Stimulated activated CD8-positive, alpha-beta memory T cell treated with anti-CD3 and anti-CD28 coated beads, Interleukin-7, amount 100 ng/mL, for 1 hour (primary cell): ENCODE results near the gene WNT9A.

Experiments
- DNase-seq, 2 donors: peaks; one replicate each; pipeline ENCODE4 v3.0.0-alpha.2; 2020; ENCODE audit warnings: low read depth in 2 of 2

Gene WNT9A

DNA sequence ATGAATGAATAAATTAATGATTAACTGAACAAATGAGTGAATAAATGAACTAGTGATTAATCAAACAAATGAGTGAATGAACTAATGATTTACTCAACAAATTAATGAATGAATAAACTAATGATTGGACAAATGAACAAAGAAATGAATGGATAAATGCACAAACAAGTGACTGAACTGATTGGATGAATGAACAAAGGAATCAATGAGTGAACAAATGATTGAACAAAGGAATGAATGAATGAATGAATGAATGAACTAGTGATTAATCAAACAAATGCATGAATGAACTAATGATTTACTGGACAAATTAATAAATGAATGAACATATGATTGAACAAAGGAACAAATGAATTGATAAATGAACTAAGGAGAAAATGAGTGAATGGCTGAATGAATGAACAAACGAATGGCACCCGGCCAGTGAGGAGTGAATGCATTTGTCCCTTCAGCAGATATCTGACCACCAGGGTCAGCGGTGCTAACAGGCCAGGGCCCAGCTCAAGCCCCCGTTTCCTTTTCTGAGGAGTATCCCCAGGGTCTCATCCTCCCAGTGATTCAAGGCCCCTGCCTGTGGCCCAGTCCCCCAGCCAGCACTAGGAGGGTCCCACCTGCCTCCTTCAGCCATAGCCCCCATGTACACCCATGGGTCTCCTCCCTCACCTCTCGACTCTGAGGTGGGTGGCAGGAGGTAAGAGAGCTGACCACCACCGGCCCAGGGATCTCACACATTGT lies 49.9 kb downstream of the WNT9A start:
- DNase-seq, result no peak

DNA sequence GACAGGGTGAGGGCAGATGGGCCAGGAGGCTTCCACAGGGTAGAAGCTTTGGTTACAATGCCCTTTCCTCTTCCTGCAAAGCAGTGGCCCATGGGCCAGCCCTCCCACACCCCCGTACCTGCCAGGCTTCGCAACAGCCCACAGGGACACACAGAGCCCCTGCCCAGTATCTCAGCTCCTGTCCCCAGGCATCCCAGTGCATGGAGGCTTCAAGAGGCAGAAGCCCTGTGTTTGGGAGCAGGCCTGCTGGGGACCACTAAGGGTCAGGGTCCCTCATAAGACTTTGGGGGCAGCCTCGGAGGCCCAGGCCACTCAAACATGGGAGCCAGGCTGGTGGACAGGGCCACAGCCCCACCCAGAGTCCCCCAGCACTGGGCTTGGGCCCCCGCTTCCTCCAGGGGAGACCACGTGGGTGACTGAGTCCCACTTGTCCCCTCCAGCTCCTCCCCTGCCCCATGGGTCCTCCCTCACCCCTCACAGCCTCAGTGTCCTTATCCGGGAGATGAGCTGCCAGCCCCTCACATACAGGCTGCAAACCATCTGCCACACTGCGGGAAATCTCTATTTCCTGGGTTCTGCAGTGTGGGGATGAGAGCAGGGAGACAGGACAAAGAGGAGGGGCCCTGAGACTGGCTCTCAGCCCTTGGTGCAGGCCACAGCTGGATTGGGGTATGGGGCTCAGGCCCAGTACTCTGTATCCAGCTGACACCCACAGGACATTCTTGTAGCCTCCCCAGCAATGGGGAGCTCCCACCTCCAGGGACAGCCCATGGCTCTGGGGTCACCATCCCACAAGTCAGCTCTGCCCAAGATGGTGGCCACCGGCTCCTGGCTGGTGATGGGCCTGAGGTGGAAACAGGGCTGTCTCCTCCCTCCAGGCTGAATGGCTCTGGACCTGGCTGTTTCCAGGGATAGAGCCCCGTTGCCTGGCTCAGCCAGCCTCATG lies 50.7 kb downstream of the WNT9A start:
- no peak for DNase-seq

DNA sequence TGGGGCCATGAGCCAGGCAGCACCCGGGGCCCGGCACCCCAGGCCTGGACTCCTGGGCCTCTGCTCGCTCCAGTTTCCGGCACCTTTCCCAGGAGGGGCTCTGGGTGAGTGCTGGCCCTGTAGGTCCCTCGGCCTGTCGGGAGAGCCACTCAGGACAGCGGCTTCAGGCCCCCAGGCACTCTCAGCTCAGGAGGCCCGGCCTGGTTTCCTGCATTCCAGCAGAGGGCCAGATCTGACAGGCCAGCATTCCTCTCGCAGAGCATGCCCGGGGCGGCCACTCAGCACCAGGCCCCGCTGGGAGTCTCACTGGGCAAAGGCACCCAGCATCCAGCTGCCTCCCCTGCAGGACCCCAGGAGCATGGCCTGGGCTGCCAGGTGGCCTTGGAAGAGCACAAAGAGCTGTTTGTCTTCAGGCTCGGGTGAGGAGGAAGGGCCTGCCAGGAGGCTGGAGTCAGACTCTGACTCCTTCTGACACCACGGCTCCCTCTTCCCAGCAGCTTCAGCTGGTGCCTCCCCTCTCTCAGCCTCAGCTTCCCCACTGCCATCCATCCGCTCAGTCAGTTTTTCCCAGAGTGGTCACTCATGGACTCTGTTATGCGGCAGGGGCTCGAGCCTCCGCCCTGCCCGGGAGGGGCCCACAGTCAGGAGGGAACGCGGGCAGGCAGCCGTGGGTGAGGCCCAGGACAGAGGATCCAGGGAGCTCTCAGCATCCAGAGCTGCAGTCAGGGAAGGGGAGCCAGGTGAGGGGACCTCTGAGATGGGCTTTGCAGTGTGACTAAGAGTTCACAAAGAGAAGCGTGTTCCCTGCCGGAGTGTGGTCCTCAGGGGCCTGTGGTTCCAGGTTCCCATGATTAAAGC lies 51.7 kb downstream of the WNT9A start:
- no peak for DNase-seq

DNA sequence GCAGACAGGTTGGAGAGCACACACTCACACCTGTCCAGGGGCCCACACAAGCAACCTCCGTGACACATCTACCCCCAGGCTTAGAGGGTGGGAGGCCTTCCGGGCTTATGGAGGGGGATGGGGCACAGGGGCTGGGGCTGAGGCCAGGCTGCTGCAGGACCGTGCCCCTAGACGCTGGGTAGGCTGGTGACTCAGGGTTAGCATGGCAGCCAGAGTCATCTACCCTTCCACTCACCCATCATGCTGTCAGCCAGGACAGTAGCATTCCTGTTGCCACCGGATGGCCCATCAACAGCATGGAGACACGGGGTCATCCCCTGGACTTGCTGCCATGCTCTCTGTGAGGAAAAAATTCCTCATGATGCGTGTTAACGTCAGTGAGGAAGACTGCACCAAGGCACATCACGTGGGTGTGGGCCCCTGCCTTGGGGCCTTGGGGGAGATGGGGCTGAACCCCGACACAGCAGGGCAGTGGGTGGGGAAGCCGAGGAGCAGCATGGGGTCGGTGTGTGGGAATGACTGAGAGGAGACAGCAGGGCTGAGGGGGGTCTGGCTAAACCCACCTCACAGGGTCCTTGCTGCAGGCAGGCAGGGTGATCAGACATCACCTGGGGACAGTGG lies 52.8 kb downstream of the WNT9A start:
- DNase-seq, result no peak

DNA sequence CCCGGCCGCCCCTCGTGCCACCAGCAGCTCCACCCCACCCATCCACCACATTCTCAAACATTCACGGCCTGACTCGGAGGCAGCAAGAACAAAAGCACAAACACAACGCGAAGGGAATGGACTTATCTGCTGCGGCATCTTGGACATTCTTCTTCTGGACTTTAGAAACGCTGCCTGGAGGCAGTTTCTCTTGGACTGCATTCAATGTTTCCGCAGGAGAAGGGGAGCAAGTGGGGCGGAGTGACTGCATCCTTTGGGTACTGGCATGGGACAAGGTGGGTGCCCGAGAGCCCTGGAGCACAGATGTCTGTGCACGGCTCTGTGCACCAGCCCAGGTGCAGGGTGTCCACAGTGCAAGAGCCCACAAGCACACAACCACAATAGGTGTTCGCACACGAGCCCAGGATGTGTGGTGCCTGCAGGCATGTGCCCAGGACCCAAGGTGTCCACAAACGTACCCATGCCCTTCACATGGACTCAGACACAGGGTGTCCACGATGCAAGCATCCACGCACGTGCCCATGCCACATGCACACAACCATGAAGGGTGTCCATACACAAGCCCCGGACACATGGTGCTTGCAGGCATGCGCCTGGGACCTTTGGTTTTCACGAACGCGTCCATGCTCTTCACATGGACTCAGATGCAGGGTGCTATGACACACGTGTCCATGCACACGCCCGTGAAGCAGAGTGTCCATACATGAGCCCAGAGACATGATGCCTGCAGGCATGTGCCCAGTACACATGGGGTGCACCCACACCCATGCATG lies 53.6 kb downstream of the WNT9A start:
- DNase-seq, result no peak

DNA sequence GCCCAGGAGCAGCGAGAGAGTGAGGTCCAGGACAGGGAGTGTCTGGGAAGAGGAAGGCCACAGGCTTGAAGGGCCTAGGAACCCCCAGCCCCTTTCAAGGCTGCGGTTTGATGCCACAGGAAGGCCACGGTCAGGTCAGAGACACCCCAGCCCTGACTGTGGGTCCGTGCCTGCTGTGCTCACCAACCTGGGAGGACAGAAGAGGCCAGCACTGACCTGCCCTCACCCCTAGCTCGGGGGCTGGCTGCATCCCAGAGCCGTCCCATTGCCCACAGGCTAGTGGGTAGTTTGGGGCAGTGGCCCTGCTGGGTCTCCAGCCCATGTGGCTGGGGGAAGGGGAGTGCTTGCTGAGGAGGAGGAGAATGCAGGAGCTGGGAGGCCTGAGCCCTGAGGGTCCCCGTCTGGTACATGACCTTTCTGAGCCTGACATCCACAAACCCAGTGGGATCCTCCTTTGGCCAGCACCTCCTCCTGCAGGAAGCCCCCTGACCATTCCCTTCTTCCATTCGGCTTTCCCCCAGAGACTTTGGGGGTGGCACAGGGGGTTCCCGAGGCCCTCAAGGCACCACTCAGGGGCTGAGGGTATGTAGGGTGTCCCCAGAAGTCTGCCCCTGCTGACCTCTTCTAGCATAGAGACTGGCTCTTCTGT lies 54.3 kb downstream of the WNT9A start:
- DNase-seq, result no peak

DNA sequence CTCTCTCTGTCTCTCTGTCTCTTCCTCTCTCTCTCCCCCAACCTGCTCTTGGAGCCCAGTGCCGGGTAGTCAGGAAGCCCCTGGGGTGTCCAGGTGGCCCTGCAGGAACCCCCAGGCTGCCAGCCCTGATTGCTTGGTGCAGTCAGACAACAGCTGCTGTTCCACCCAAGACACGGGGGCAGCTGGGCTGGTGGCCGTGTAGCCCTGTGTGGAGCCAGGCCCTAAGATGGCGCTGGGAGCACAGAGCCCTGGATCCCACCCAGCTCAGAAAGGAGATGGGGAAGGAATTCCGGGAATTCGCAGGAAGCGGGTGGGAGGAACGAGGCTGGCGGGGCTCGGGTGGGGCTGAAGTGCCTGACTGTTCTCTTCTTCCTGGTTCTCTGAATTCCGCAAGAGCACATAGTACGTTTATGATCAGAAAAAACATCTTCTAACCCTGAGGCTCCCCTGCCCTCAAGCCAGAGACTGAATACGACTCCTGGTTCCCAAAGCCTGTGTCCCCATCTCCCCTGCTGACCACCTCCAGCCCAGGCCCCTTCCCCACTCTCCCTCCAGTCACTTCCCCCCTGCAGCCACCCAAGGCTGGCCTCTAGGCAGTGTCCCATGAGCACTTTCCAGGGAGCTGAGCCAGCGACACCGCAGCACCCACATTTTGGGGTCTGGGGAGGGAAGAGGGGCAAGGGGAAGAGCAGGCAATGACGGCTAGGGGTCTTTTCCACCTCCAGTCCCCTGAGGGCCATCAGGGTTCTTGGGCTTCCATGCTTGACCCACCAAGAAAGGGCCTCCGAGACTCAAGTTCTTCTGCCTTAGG lies 55.0 kb downstream of the WNT9A start:
- no peak for DNase-seq

DNA sequence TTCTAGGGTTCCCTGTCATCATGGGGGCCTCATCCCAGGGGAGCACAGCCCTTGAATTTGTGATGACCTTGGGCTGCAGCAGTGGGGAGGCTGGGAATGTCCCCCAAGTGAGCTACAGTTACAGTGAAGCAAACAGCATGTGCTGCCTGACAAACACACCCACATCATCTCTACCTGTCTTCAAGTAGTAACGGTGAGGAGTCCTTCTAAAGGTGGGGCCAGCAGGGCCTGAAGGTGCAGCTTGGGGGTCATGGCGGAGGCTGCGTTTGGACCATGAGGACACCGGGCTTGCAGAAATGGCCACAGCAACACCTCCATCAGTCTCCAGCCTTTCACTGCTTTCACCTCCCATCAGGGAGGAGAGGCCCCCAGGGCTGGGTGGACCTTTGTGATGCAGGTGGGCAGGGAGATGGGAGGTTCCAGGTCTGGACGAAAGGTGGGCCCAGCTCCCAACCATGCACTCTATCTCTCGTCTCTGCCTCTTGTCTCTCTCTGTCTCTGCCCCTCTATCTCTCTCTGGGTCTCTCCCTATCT lies 55.7 kb downstream of the WNT9A start:
- no peak for DNase-seq

DNA sequence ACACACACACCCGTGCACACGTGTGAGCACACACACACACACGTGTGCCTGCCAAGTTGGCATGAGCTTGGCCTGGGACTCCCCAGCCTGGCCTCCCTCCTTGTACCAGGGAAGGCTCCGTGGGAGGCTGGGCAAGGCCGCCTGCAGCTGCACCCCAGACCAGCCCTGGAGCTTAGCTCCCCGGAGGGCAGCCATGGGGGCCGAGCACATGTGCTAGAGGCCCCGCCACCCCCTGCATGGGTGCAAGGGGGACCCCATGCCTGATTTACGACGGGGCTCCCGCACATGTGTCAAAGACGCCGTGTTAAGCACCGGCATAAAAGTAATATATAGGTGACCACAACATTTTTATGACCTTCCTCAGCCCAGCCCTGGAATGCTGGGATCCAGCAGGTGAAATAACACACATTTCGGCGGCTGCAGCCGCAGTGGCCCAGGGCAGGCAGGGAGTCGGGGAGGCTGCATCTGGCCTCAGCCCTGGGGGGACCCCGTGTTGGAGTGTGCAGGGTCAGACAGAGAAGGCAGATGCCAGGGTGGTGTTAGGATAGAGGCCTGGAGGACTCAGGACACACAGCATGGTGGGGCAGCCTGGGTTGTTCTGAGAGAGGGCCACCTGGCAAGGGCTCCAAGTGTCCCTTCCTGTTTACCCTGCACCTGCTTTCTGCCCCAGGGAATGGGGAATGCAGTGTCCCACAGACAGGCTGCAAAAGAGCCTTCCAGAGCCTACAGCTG lies 56.3 kb downstream of the WNT9A start:
- no peak for DNase-seq

DNA sequence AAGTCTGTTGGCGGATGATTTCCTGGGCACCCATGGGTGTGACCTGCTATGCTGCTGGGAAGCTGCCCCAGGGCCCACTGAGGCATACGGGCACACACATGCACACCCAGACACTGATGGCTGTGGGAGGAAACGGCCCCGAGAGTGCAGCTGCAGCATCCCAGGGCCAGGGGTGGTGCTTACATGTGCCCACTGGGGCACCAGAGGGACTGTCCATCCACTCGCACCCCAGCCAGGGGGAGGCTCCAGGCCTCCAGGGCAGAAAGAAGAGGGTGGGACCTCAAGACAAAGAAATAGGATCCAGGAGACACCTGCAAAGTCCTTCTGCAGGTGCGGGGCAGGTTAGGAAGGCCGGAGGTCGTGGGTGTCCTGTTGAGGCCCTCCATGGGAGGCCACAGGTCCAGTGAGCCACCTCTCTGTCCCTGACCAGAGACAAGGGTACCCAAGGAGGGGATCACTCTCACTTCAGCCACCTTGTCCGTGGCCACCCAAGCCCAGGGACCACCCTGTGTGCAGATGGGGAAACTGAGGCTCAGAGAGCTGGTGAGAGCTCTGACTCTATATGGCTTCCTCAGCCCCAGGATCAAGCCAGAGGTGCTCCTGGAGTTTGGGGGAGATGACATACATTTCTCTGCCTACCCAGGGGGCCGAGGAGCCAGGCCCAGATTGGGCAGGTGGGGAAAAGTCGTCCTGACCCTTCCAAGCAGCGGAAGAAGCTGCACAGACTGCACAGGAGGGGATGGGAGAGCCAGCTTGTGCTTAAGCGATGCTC lies 57.1 kb downstream of the WNT9A start:
- no peak for DNase-seq

DNA sequence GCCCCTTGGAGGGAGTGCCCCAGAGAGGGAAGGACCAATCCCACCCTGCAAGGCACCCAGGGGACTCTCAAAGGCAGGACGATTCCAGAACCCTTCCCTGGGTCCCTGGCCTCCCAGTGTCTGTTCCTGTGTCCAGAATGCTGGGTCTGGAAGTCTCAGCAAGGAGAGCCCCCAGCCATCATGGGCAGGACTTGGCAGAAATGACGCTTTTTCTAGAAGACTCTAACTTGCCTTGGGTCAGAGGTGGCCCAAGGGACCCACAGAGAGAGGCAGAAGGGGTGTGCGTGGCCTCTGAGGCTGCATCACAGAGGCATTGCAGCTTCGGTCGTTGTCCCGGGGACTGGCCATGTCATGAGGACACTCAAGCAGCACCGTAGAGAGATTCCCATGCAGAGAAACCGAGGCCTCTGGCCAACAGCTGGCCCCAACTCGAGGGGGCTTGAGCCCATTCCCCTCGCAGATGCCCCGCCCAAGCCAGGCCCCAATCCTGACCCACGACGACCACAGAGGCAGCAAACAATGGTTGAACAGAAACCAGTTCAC lies 57.8 kb downstream of the WNT9A start:
- no peak for DNase-seq

DNA sequence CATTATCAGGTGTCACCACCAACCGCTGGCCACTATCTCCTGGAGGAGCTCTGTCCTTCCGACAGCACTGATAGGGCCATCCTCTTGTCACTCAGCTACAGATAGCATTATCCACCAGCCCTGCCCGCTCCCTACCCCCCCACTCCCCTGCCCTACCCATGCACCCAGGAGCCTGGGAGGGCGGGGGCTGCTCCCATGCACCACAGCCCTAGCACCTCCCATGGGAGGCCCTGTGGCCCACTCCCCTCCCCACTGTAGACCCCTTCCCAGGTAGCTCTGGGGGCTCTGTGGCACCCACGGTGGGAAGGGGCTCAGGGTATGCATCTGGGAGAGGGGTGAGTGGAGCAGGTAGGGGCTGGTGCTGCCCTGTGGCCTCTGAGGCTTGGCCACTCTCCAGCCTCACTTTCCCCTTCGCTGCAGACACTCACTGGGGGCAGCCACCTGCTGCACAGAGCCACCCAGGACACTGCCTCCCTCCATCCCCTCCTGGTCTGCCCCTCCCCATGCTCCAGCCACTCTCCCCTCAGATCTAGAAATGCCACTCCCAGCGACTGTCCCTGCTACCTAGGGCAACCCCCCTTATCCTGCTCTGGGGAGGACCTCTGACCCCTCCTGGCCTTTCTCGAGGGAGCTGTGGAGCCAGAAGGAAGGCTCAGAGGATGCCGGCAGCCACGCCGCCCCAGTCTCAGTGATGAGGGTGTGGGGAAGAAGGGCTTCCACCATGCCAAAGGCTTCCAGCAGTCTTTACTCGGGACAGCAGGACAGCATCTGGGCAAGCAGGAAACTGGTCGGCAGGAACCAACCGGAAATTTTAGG lies 58.5 kb downstream of the WNT9A start:
- DNase-seq, result no peak

DNA sequence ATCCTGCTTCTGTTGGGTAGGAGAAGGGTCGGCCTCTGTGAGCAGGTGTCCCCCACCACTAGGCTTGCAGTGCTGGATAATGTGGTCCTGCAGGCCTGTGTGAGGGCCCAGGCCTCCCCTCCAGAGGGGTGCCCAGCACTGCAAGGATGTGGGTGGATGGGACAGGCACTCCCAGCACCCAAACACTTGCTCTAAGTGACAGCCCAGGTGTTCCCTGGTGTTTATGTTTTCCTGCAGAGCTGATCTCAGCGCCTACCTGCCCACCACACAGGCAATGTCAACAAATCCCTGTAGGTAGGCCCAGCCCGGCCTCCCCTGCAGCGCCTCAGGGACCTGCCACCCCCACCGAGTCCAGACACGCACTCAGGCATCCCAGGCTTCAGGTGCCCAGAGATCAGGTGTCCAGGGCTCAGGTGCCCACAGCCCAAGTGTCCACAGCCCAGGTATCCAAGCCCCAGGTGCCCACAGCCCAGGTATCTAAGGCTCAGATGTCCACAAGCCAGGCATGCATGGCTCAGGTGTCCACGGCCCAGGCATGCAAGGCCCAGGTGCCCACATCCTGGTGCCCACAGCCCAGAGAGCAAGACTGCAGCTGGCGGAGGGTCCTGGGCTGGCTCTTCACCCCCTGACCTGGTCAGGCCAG lies 59.2 kb downstream of the WNT9A start:
- no peak for DNase-seq

DNA sequence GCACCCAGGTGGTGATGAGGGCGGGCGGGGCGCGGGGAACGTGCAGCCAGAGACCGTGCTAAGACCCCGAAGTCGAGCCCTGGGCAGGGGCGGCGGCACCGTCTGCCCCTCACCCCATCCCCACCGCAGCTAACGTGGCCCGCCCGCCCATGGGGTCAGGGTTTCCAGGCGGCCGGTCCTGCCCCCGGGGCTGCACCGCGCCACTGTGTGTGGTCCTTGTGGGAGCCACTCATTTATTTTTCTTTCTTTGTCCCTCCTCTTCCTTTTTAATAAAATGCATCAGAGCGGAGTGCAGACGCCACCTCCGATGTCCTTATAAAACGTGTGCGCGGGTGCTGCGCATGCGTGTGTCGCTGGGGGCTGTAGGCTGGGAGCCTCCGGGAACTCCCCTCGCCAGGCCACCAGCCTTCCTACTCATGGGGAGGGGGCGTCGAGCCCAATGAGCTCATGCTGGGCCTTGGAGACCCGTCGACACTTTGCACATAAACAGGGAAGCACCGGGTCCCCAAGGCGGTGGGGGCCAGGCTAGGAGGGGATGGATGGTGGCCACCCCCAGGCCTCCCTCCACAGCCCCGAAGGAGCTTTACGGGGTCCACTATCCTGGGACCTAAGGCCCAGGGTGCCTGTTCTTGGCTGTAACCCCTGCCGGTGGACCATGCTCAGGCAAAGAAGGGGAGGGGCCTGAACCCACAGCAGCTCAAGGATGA lies 59.9 kb downstream of the WNT9A start:
- no peak for DNase-seq

DNA sequence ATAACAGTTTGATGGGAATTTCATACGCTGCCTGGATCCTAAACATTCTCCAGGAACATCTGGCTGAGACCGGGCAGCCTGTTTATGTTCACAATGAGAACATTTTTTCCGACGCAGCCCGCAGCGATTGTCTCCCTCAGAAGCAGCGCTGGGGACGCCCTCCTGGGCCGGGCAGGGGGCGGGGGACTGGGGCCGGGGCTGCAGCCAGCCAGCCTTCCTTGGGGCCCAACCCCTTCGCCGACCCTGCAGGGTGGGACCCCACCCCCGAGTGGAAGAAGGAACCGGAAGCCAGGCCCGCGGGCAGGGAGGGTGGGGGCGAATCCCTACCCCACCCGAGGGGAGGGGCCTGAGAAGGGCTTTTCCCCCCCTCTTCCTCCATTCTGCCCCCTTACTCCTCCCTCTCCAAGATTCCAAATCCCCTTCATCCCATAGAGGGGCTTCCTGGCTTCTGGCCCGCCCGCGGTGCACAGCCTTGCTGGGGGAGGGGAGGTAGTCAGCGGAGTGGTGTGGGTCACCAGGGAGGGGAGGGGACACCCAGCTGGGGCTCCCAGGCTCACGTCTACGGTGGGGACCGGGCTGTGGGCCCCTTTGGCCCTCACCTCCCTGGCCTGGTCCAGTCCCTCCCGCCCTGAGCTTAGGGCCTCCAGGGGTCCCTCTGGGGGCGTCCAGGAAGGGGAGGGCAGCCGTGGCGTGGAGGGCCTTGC lies 60.6 kb downstream of the WNT9A start:
- DNase-seq, result no peak
